H1 (cell line): ENCODE results near the gene GSKIP. TPM values are rescaled to one million over a fixed set of nuclear protein-coding genes. Genes with fewer than 3 reads are reported as not detected.

ENCODE experiments used
- CTCF ChIA-PET: fragments of 300-600 bp; sonication (Branson Sonifier 250); formaldehyde crosslinking; loops from one replicate; lab custom pipeline; 2021; ENCODE audit not compliant: partially characterized antibody; lab: Charles Lee
- POLR2A ChIA-PET: fragments of 300-600 bp; sonication (Branson Sonifier 250); formaldehyde crosslinking; loops from one replicate; lab custom pipeline; 2021; ENCODE audit warnings: inconsistent platforms; ENCODE audit not compliant: partially characterized antibody; lab: Charles Lee
- DNase-seq, 2 experiments: peaks; one replicate each; pipeline versions ENCODE4 v3.0.0 to v3.0.0-alpha.2; 2010 to 2022; ENCODE audit warnings: low spot score in 2 of 2, low read depth in 1 of 2, mixed read lengths in 1 of 2
- FAIRE-seq: peaks from 2 replicates; lab custom pipeline; 2011; peaks lifted over from hg19 to GRCh38; lab: Jason Lieb, UNC
- H2AFZ ChIP-seq: 2 replicates; pipeline ENCODE4 v1.8.1; 2012; ENCODE audit warnings: low read length, inconsistent platforms
- H2AK5ac ChIP-seq: 2 replicates; pipeline ENCODE4 v1.6.1; 2013; ENCODE audit warnings: low read depth, low read length
- H2BK120ac ChIP-seq: replicated peaks from 2 replicates; pipeline ENCODE3; 2013; ENCODE audit warnings: low read depth, low read length, inconsistent platforms
- H2BK12ac ChIP-seq: 2 replicates; pipeline ENCODE4 v1.6.1; 2013; ENCODE audit warnings: low read depth, low read length
- H2BK15ac ChIP-seq: 2 replicates; pipeline ENCODE4 v1.6.1; 2013; ENCODE audit warnings: low read length
- H2BK20ac ChIP-seq: 2 replicates; pipeline ENCODE4 v1.6.1; 2013; ENCODE audit warnings: low read length
- H2BK5ac ChIP-seq: 2 replicates; pipeline ENCODE4 v1.6.1; 2013; ENCODE audit warnings: low read depth, low read length
- H3K14ac ChIP-seq: 2 replicates; pipeline ENCODE4 v1.6.1; 2013; ENCODE audit warnings: inconsistent platforms; ENCODE audit not compliant: insufficient read length
- H3K18ac ChIP-seq: 2 replicates; pipeline ENCODE4 v1.6.1; 2013; ENCODE audit warnings: low read length; ENCODE audit errors: extremely low read depth
- H3K23ac ChIP-seq: 2 replicates; pipeline ENCODE4 v1.6.1; 2013; ENCODE audit warnings: inconsistent platforms; ENCODE audit not compliant: insufficient read length
- H3K23me2 ChIP-seq: 2 replicates; pipeline ENCODE4 v1.6.1; 2013; ENCODE audit warnings: low read depth, low read length
- H3K27ac ChIP-seq: 2 replicates; pipeline ENCODE4 v1.6.1; 2011; ENCODE audit warnings: low read depth, low read length, inconsistent platforms
- H3K27me3 ChIP-seq, 4 experiments: replicated peaks in 1 of 4; 1 replicate in 1 of 4; 2 replicates in 3 of 4; pipeline versions ENCODE4 v1.6.1 to v1.8.1; 2011 to 2013; ENCODE audit warnings: low read length in 3 of 4, mild to moderate bottlenecking in 3 of 4, inconsistent platforms in 2 of 4, mixed read lengths in 2 of 4, moderate library complexity in 1 of 4; ENCODE audit not compliant: control insufficient read depth in 3 of 4, insufficient read depth in 3 of 4; ENCODE audit errors: extremely low read depth in 1 of 4
- H3K36me3 ChIP-seq, 4 experiments: 2 replicates each; pipeline versions ENCODE4 v1.6.1 to v1.8.1; 2011 to 2013; ENCODE audit warnings: mild to moderate bottlenecking in 4 of 4, low read length in 3 of 4, moderate library complexity in 2 of 4, control low read depth in 1 of 4, inconsistent platforms in 1 of 4; ENCODE audit not compliant: insufficient read depth in 4 of 4, control insufficient read depth in 2 of 4
- H3K4ac ChIP-seq: replicated peaks from 2 replicates; pipeline ENCODE3; 2013; ENCODE audit warnings: low read length, low read depth, mixed read lengths, inconsistent platforms; ENCODE audit not compliant: insufficient read length
- H3K4me1 ChIP-seq, 4 experiments: replicated peaks in 1 of 4; 1 replicate in 1 of 4; 2 replicates in 3 of 4; pipeline versions ENCODE4 v1.6.1 to v1.8.1; 2011 to 2013; ENCODE audit warnings: low read length in 3 of 4, inconsistent platforms in 2 of 4, mixed read lengths in 1 of 4; ENCODE audit not compliant: insufficient read depth in 4 of 4, control insufficient read depth in 3 of 4
- H3K4me2 ChIP-seq, 2 experiments: 2 replicates each; pipeline versions ENCODE4 v1.6.1 to v1.8.1; 2011 to 2013; ENCODE audit warnings: low read depth in 2 of 2, low read length in 2 of 2, control low read depth in 1 of 2, inconsistent platforms in 1 of 2, mild to moderate bottlenecking in 1 of 2; ENCODE audit not compliant: insufficient read depth in 1 of 2
- H3K4me3 ChIP-seq, 4 experiments: fragments of 200-600, 300-600 bp in 1 of 4; sonication (generic), shearing (Covaris generic), sonication (Bioruptor Twin) in 1 of 4; 2 replicates each; pipeline versions ENCODE4 v1.5.1 to v1.8.1; 2011 to 2016; ENCODE audit warnings: low read length in 4 of 4, low read depth in 3 of 4, control low read depth in 2 of 4, inconsistent platforms in 2 of 4, mild to moderate bottlenecking in 2 of 4, mixed read lengths in 1 of 4, moderate library complexity in 1 of 4; ENCODE audit not compliant: insufficient read depth in 2 of 4; ENCODE audit errors: extremely low read depth in 1 of 4
- H3K56ac ChIP-seq: replicated peaks from 2 replicates; pipeline ENCODE3; 2013; ENCODE audit warnings: low read depth, mild to moderate bottlenecking, mixed read lengths, low read length, inconsistent platforms; ENCODE audit not compliant: insufficient read length
- H3K79me1 ChIP-seq: 2 replicates; pipeline ENCODE4 v1.6.1; 2013; ENCODE audit warnings: low read depth, low read length, control low read depth
- H3K79me2 ChIP-seq, 2 experiments: 2 replicates each; pipeline versions ENCODE4 v1.6.1 to v1.8.1; 2012 to 2013; ENCODE audit warnings: low read length in 2 of 2, mild to moderate bottlenecking in 2 of 2, inconsistent platforms in 1 of 2; ENCODE audit not compliant: insufficient read depth in 2 of 2, control insufficient read depth in 1 of 2
- H3K9ac ChIP-seq, 4 experiments: replicated peaks in 1 of 4; 1 replicate in 1 of 4; 2 replicates in 3 of 4; pipeline versions ENCODE4 v1.6.1 to v1.8.1; 2011 to 2013; ENCODE audit warnings: low read depth in 3 of 4, low read length in 3 of 4, control low read depth in 2 of 4, mild to moderate bottlenecking in 2 of 4, moderate library complexity in 2 of 4, inconsistent platforms in 1 of 4; ENCODE audit errors: extremely low read depth in 1 of 4
- H3K9me3 ChIP-seq, 2 experiments: 2 replicates each; pipeline versions ENCODE4 v1.6.1 to v1.8.1; 2012 to 2013; ENCODE audit warnings: mild to moderate bottlenecking in 2 of 2, moderate library complexity in 2 of 2, control low read depth in 1 of 2, inconsistent platforms in 1 of 2, low read depth in 1 of 2, low read length in 1 of 2, mixed read lengths in 1 of 2; ENCODE audit not compliant: insufficient read depth in 2 of 2
- H4K20me1 ChIP-seq, 2 experiments: replicated peaks in 1 of 2; 2 replicates each; pipeline versions ENCODE3 to v1.8.1; 2011 to 2013; ENCODE audit warnings: inconsistent platforms in 2 of 2, low read length in 2 of 2, mild to moderate bottlenecking in 1 of 2; ENCODE audit not compliant: insufficient read depth in 2 of 2, control insufficient read depth in 1 of 2
- H4K5ac ChIP-seq: 2 replicates; pipeline ENCODE4 v1.6.1; 2013; ENCODE audit warnings: low read length, low read depth, mixed read lengths, inconsistent platforms; ENCODE audit not compliant: insufficient read length
- H4K8ac ChIP-seq: 2 replicates; pipeline ENCODE4 v1.8.0; 2013; ENCODE audit warnings: mild to moderate bottlenecking, moderate library complexity, low read length, inconsistent platforms; ENCODE audit not compliant: insufficient read depth; ENCODE audit errors: extremely low read depth
- H4K91ac ChIP-seq: replicated peaks from 2 replicates; pipeline ENCODE3; 2013; ENCODE audit warnings: low read length, mixed read lengths, inconsistent platforms; ENCODE audit not compliant: insufficient read length
- ASH2L ChIP-seq: fragments of 200-600, 300-600 bp; sonication (generic); IDR thresholded peaks from one replicate; pipeline ENCODE4 v1.7.1; 2017; ENCODE audit warnings: low read length
- BACH1 ChIP-seq: IDR thresholded peaks from 2 replicates; pipeline ENCODE4 v1.6.1; 2012; ENCODE audit warnings: low read length, improper control_type of control experiment
- CHD2 ChIP-seq: IDR thresholded peaks from 2 replicates; pipeline ENCODE4 v1.6.1; 2012; ENCODE audit warnings: low read length, improper control_type of control experiment
- GTF2F1 ChIP-seq: IDR thresholded peaks from 2 replicates; pipeline ENCODE4 v1.6.1; 2012; ENCODE audit warnings: low read depth, low read length, improper control_type of control experiment, borderline replicate concordance
- KDM5A ChIP-seq: fragments of 200-600 bp; IDR thresholded peaks from 2 replicates; pipeline ENCODE4 v1.7.1; 2012; ENCODE audit warnings: mild to moderate bottlenecking, low read length, inconsistent platforms, mixed read lengths
- NRF1 ChIP-seq: IDR thresholded peaks from 2 replicates; pipeline ENCODE4 v1.6.1; 2011; ENCODE audit warnings: mild to moderate bottlenecking, low read depth, low read length, improper control_type of control experiment
- POLR2AphosphoS5 ChIP-seq: IDR thresholded peaks from 2 replicates; pipeline ENCODE4 v1.6.1; 2011; ENCODE audit warnings: low read depth, low read length
- RXRA ChIP-seq: IDR thresholded peaks from 2 replicates; pipeline ENCODE4 v1.6.1; 2011; ENCODE audit warnings: low read depth, mild to moderate bottlenecking, low read length, moderate library complexity; ENCODE audit not compliant: insufficient read depth
- SIN3A ChIP-seq, 2 experiments: IDR thresholded peaks in 1 of 2; conservative IDR thresholded peaks in 1 of 2; 2 replicates each; pipeline ENCODE4 v1.6.1; 2011 to 2012; ENCODE audit warnings: low read length in 2 of 2, improper control_type of control experiment in 1 of 2, low read depth in 1 of 2, mild to moderate bottlenecking in 1 of 2
- SIRT6 ChIP-seq: IDR thresholded peaks from one replicate; pipeline ENCODE4 v1.7.1; 2012; ENCODE audit warnings: low read length, inconsistent platforms
- SP2 ChIP-seq: IDR thresholded peaks from 2 replicates; pipeline ENCODE4 v1.6.1; 2012; ENCODE audit warnings: mild to moderate bottlenecking, low read length, inconsistent platforms
- SP4 ChIP-seq: IDR thresholded peaks from 2 replicates; pipeline ENCODE4 v1.6.1; 2012; ENCODE audit warnings: low read length, inconsistent platforms
- TAF1 ChIP-seq: IDR thresholded peaks from 2 replicates; pipeline ENCODE4 v1.6.1; 2011; ENCODE audit warnings: mild to moderate bottlenecking, low read depth, low read length
- WGBS, 2 experiments: shearing (Covaris generic) in 1 of 2; methylation state at CpG; one replicate each; pipeline versions ENCODE4 v1.1.6 to v1.1.7; 2013 to 2015; ENCODE audit warnings: low lambda C conversion rate in 2 of 2, mixed read lengths in 2 of 2, inconsistent platforms in 1 of 2, low coverage in 1 of 2, missing lambda C conversion rate in 1 of 2; ENCODE audit not compliant: insufficient replicate concordance in 2 of 2, insufficient coverage in 1 of 2, insufficient read length in 1 of 2; ENCODE audit errors: extremely low coverage in 1 of 2, missing lambda C conversion rate in 1 of 2; 5-methylcytosine and 5-hydroxymethylcytosine counted together
- polyA plus RNA-seq, 7 experiments: library from polyadenylated mRNA; depleted of rRNA in 3 of 7; stranded (reverse) in 5 of 7; unstranded in 2 of 7; fragments of >200 nt in 5 of 7; fragments of 200-250 nt in 2 of 7; gene quantifications; 1 replicate in 5 of 7; 2 replicates in 1 of 7; 4 replicates in 1 of 7; pipeline versions ENCODE4 v1.2.1 to v1.2.3, GENCODE V29; 2011 to 2013; ENCODE audit warnings: missing spikeins in 2 of 7, mixed read lengths in 2 of 7
- total RNA-seq: library from RNA; stranded (reverse); fragmentation: NEBNext Ultra II Directional; extraction: Animal tissue kit (Norgen Biotek cat#: 25700); gene quantifications from 2 replicates; pipeline ENCODE4 v1.2.1, GENCODE V29; 2021

The GSKIP gene
- total and polyA plus RNA-seq, 2 of the 8 experiments (the other 6 are each of a cell fraction or from before 2014, with no cell fraction given) = 20.3 to 37.1 TPM

- H3K79me1 ChIP-seq = no peaks in the 10 kb centered on the region
- H3K9me3 ChIP-seq = no peaks in the 10 kb centered on the region
- H2AK5ac ChIP-seq = no peak overlapping the region
- no peak overlapping the region for H3K18ac ChIP-seq
- H2BK5ac ChIP-seq = no peak overlapping the region
- H2BK20ac ChIP-seq = no peak overlapping the region
- H4K91ac ChIP-seq = no peak overlapping the region
- no peaks in the 10 kb centered on the region for H3K79me2 ChIP-seq
- ChIA-PET CTCF (no interaction called here), POLR2A (no interaction called here)
- H3K4me2 ChIP-seq = no peak overlapping the region
- H2BK120ac ChIP-seq = no peak overlapping the region
- H2BK15ac ChIP-seq = no peak overlapping the region
- no peaks in the 10 kb centered on the region for H3K27me3 ChIP-seq
- H3K27ac ChIP-seq = no peak overlapping the region
- no peak overlapping the region for H3K4ac ChIP-seq
- no peaks in the 10 kb centered on the region for H4K20me1 ChIP-seq
- H2AFZ ChIP-seq = no peak overlapping the region
- FAIRE-seq (no peak), DNase-seq (no peak)
- H2BK12ac ChIP-seq = no peak overlapping the region
- no peak overlapping the region for H3K9ac ChIP-seq
- H3K4me3 ChIP-seq = no peak overlapping the region
- no peak overlapping the region for H3K23ac ChIP-seq
- no peak overlapping the region for H3K14ac ChIP-seq
- H4K8ac ChIP-seq = no peak overlapping the region
- no peaks in the 10 kb centered on the region for H3K23me2 ChIP-seq
- TF ChIP-seq NRF1 (no peak), RXRA (no peak), SP4 (no peak), SIN3A (conservative IDR thresholded peaks at IDR 0.05 in 1 of 2, IDR thresholded peaks at IDR 0.05 in 1 of 2; ENCODE audit: low read depth in 1 of 2, low read length in 2 of 2) (no peak), KDM5A (no peak), CHD2 (no peak), SIRT6 (no peak), ASH2L (no peak), POLR2AphosphoS5 (no peak), GTF2F1 (no peak), BACH1 (no peak), SP2 (no peak), TAF1 (no peak)
- H4K5ac ChIP-seq = no peak overlapping the region
- no peaks in the 10 kb centered on the region for H3K4me1 ChIP-seq
- WGBS, 2 experiments = 86% methylated on average over 3 of the region's 3 CpGs; no CpG with 5 or more reads in 1 of the 2 experiments
- no peak overlapping the region for H3K56ac ChIP-seq
- H3K36me3 ChIP-seq = no peaks in the 10 kb centered on the region
Observed at GRCh38 chr14:96403409-96403808, 40.1 kb downstream of the GSKIP start.
